Hematopoietic multipotent progenitor cell (in vitro differentiated cells): Measurements from ENCODE around the gene RBM44. TPM values are rescaled to one million over a fixed set of nuclear protein-coding genes. Genes with fewer than 3 reads are reported as not detected.
"Not testable (repeated sequence)": the region's sequence is repeated elsewhere in the genome, so short reads cannot be mapped to it uniquely, and the experiment has no call there.

Experiments
- DNase-seq, 3 donors: peaks; one replicate each; pipeline ENCODE4 v3.0.0-alpha.2; 2011 to 2015; ENCODE audit warnings: low read depth in 2 of 3, low spot score in 2 of 3
- total RNA-seq: library from RNA; depleted of rRNA; stranded (reverse); fragments of >200 nt; gene quantifications from one replicate; pipeline ENCODE4 v1.2.3, GENCODE V29; 2012

RBM44 gene
- total RNA-seq, 1 donor, result 0.27 TPM

DNA sequence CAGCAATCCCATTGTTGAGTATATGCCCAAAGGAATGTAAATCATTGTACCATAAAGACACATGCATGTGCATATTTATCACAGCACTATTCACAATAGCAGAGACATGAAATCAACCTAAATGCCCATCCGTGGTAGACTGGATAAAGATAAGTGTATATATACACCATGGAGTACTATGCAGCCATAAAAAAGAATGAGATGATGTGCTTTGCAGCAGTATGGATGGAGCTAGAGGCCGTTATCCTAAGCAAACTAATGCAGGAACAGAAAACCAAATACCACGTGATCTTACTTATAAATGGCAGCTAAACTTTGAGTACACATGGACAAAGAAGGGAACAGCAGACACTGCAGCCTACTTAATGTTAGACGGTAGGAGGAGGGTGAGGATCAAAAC, 42.5 kb downstream of the RBM44 start:
- DNase-seq, result no peak

DNA sequence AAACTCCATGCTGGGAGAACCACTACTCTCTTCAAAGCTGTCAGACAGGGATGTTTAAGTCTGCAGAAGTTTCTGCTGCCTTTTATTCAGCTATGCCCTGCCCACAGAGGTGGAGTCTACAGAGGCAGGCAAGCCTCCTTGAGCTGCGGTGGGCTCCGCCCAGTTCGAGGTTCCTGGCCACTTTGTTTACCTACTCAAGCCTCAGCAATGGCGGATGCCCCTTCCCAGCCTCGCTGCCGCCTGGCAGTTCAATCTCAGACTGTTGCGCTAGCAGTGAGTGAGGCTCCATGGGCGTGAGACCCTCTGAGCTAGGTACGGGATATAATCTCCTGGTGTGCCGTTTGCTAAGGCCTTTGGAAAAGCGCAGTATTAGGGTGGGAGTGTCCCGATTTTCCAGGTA, 50.4 kb downstream of the RBM44 start:
- not testable (repeated sequence) for DNase-seq

DNA sequence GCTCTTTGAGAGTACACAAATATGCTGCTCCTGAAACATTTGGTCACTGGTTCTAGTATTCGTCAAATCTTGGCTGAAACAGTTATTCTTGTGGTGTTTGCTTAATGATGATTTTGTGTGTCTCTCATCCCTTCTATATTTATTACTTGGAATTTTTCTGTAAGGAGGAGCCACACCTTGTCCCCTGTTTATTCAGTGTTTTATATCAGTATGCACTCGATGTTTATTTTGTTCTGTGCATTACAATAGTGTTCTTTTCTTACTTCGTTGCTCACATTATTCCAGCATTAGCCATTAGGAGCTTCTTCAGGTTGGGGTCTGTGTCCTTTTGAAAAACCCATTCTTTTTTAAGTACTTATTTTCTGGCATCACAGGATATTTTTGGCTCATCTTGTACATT, 55.7 kb downstream of the RBM44 start:
- DNase-seq, result no peak

- no peak for DNase-seq
Observed at GRCh38 chr2:237857791-237858190, 59.2 kb downstream of the RBM44 start.

DNA sequence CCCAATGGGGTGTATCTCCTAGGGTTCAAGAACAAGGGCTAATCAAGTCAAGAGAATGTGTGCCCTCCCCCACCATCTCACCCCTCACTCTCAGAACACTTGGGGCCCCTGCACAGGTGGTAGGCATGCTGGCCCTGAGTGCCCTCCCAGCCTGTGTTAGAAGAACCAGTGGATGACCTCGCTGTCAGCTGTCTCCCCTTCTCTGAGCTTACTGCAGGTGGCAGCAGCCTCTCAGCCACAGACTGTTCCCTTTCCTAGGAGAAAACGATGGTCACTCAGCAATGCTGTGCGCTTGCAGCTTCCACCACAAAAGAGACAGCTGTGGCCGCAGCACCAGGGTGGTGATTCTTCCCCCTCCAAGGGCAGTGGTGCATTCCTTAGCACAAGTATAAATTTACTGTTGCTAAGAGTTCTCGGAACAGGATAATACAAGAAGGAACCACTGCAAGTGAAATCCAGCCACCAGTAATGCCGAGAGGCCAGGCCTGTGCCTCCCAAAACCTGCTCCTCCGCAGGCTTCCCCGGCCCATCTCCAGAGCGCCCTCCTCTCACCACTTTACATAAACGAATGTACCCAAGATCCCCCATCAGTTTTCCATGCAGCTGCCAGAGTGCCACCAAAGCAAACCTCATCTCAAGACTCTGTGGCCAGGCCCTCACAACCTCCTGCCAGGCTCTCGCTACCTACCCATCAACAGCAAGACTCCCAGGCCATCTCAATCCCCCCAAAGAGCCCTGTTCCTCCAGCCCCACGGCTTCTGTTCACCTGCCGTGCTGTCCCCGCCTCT, 59.9 kb downstream of the RBM44 start:
- peak in 2 of 3 donors; percentile 61 to 85 for DNase-seq

DNA sequence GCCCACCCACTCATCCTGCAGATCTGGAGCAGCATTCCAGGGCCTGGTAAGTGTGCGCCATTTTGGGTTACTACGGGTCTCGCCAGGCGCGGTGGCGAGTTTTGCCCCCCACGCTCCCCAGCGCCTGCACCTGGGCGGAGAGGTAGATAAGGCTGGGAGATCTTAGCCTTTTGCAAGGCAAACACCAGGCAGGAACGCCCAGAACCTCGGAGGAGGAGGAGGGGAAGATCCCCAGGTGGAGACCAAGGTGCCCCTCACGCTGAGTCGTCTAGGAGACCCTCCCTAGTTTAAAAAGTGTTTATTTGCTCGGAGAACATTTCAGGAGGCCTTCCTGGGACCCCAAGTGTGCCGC, 60.5 kb downstream of the RBM44 start:
- DNase-seq, result no peak

DNA sequence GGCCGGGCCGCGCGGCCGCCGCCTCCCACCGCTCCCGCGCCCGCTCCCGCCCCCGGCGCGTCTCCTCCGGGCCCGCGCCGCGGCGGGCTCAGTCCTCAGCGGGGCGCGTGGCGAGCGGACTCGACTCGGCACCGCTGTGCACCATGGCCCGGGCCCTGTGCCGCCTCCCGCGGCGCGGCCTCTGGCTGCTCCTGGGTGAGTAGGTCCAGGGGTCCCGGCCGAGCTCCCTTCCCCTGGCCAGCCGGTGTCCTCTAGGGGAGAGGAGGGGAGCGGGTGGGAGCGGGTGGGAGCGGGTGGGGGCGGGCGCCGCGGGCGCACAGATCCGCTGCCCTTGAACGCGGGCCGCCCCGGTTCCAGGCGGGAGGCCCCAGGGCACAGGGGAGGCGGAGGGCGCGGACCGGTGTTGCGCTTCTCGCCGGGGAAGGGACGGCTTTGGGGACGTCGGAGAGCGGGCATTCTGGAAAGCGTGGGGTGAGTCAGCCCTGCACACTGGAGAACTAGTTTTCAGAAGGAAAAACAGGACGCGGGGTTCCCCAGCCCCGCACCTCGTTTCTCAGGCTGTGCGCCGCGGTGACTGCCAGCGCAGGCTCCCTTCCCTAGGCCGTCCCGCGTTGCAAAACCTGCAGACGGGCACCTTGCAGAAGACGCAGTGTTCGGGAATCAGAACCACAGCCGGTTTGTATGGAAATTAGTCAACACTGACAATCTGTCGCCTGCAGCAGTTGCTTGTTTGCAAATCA, 61.1 kb downstream of the RBM44 start, which contains the start of gene RAMP1:
RAMP1 (plus strand) TSS at position 91 of the 740 bp plus-strand sequence; CDS start at position 144, 53 bp downstream.
- peak in 1 of 3 donors; percentile 23 for DNase-seq

- DNase-seq, result no peak
Observed at GRCh38 chr2:237860273-237860935, 61.8 kb downstream of the RBM44 start.

DNA sequence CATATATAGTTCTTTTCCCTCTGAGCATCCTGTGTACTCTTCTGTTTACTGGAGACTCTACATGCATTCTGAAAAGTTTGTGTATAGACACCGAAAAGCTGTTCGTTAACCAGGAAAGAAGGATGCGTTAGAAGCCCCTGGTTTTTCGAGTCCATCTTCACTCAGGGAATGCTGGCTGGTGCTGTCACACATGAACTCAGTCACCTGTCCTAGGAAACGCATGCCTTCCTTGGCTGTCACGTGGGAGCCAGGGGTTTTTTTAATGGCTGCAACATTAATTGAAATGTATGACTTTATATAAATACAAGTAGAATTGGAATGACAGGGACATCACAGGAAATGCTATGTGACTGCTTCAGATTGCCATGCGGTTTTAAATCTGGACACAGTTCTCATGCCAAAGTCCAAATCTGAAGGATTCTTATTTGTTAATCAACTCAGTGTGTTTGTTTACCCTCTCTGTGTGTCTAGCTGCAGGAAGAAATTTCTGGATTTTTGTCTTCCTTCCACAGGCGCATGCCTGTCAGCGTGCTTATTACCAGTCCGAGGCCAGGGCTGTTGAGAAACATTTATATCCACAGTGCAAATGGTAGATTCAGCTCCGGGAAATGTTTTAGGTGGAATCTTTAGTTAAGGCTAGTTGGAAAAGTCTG, 63.4 kb downstream of the RBM44 start:
- no peak for DNase-seq

GRCh38 chr2:237862528-237862895, 63.9 kb downstream of the RBM44 start:
- DNase-seq, result no peak

DNA sequence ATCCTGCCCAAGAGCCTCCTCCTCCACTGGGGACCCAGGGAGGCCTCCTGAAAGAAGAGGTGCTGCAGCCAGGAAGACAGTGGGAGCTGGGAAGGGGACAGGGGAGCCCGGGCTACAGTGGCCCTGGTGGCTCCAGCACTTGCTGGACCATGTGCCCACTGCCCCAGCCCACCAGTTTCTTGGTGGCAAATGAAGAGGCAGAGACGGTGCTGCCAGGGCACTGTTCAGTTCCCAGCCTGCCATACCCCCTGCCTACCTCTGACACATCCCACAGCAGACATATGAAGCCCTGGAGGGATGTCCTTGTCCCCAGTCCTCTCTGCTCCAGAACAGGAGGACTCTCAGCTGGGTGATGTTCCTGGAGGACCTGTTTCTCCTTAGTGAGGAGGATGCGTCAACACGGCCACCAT, 64.5 kb downstream of the RBM44 start:
- DNase-seq, result no peak

DNA sequence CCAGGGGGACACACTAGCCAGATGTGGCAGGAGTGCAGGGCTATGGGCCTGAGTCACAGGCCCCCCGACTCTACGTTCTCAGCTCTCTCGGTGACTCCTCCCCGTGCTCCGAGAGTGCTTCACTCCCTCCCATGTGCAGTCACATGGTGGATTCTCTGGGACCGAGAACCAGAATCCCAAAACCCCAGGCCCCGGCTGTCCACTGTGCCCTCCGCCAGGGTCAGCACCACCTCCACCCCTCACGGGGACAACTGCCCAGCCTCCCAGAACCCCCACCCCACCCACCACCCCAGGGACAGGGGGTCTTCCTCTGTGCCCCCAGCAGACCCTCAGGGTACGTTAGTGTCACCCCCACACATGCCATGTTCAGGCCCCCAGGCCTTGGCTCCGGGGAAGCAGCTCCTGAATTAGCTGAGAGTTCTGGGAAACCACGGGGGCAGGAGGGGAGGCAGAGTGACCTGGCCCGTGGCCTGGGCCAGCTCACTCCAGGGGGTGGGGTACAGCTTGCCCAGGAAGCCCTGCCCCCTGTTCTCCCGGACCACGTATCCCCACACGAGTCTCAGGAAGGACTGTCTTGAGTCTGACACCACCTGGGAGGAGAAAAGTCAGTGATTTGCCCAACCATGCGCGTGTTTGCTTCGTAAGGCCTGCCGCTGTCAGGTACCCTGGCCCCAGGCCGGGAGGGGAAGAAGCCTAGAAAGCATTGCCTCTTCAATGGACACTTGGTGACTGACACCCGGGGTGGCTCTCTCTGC, 65.3 kb downstream of the RBM44 start:
- no peak for DNase-seq

DNA sequence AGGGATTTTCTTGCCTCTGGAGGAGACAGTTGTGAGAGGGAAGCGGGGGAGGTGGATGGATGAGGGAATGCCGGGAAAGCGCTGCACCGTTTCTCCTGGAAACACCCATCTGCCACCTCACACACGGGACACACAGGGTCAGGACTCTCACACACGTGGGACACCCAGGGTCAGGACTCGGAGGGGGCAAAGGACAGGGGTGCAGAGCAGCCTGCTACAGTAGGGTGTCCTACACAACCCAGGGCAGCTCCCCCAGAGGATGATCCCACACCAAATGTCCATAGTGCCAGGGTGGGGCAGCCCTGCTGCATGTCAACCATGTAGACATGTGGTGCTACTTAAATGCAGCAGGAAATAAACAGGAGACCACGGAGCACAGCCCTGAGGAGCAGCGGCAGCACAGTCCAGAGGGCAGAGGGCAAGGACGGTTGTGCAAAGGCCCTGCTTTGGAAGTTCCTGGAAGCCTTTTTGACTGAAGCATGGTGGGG, 65.9 kb downstream of the RBM44 start:
- DNase-seq, result no peak

- DNase-seq, result no peak
Observed at GRCh38 chr2:237864940-237865622, 66.5 kb downstream of the RBM44 start.

DNA sequence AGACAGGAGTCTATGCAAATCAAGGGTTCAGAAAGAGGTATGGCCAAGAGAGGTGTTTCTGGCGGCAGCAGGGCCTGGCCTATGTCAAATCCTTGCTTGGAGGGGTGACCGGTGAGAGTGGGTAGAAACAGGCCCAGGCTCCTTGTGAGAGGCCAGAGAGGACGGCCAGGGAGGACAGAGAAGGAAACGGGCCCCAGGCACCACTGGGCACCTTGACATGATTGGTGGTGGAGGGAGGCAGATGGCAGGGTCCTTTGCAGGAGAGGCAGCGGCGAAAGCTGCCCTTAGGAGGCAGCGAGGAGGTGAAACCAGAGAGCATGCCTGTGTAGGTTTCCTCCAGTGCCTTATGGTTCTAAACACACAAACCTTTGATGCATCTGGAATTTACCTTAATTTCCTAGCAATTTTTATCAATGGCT, 67.1 kb downstream of the RBM44 start:
- no peak for DNase-seq

DNA sequence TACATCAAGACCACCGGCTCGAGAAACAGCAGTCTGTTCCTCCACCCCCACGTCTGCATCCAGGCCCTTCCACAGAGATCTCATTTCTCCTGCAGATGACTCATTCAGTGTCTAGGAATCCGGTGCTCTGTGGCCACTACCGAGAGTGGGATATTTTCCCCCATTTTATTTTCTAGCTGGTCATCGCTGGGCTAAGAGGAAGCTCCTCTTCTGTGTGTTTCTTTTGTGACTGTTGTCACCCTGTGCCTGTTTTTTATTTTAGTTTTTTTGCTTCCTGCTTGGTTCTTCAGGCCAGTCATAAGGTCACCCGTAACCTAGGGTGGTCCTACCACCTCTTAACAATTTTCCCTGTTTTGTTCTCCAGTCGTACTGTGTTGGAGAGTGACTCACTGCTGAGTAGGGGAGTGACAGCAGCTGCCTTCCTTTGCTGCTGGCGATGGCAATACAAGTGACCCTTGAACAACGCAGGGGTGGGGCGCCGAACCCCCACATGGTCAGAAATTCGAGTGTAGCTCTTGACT, 67.6 kb downstream of the RBM44 start:
- no peak for DNase-seq

GRCh38 chr2:237867465-237867864, 68.9 kb downstream of the RBM44 start:
- no peak for DNase-seq

- DNase-seq, result not testable (repeated sequence)
Observed at GRCh38 chr2:237868074-237868473, 69.5 kb downstream of the RBM44 start.

GRCh38 chr2:237868631-237869342, 70.2 kb downstream of the RBM44 start:
- peak in 1 of 3 donors; percentile 58 for DNase-seq
